SK-N-DZ (cell line): Measurements from ENCODE around the gene PSD4.

ENCODE experiments used
- DNase-seq: peaks from one replicate; pipeline ENCODE4 v3.0.0-alpha.2; 2015; ENCODE audit warnings: low spot score

Gene PSD4

GRCh38 chr2:113142290-113142689 is 31.5 kb upstream of the PSD4 start:
- DNase-seq = no peak

GRCh38 chr2:113144259-113144658 is 29.5 kb upstream of the PSD4 start:
- no peak for DNase-seq

GRCh38 chr2:113148606-113149552 is 24.9 kb upstream of the PSD4 start:
- no peak for DNase-seq

GRCh38 chr2:113149553-113150257 is 24.1 kb upstream of the PSD4 start:
- DNase-seq = no peak

GRCh38 chr2:113150258-113150601 is 23.5 kb upstream of the PSD4 start:
- no peak for DNase-seq

- no peak for DNase-seq
Observed at GRCh38 chr2:113155331-113155730, 18.4 kb upstream of the PSD4 start.

GRCh38 chr2:113156278-113157117 is 17.3 kb upstream of the PSD4 start:
- DNase-seq = no peak

GRCh38 chr2:113157118-113157896 is 16.5 kb upstream of the PSD4 start:
- no peak for DNase-seq

GRCh38 chr2:113157897-113158753 is 15.6 kb upstream of the PSD4 start:
- no peak for DNase-seq

- no peak for DNase-seq
Observed at GRCh38 chr2:113158884-113159553, 14.8 kb upstream of the PSD4 start.

- DNase-seq = no peak
Observed at GRCh38 chr2:113160248-113160647, 13.5 kb upstream of the PSD4 start.

GRCh38 chr2:113160962-113161361 is 12.8 kb upstream of the PSD4 start:
- no peak for DNase-seq

GRCh38 chr2:113162173-113162572 is 11.6 kb upstream of the PSD4 start:
- DNase-seq = no peak

- no peak for DNase-seq
Observed at GRCh38 chr2:113162869-113163268, 10.9 kb upstream of the PSD4 start.

- DNase-seq = no peak
Observed at GRCh38 chr2:113164215-113164929, 9.4 kb upstream of the PSD4 start.

- no peak for DNase-seq
Observed at GRCh38 chr2:113164930-113165585, 8.7 kb upstream of the PSD4 start.

GRCh38 chr2:113166187-113166645 is 7.6 kb upstream of the PSD4 start:
- no peak for DNase-seq
